Left lung (tissue), 10 donors: Measurements from ENCODE around the gene CLEC9A. TPM values are rescaled to one million over a fixed set of nuclear protein-coding genes. Genes with fewer than 3 reads are reported as not detected.

Experiments
- ATAC-seq: fragments of 200-7000 bp; cut with Tn5 transposase; one replicate; pipeline ENCODE4 v1.9.1; 2020; ENCODE audit warnings: moderate library complexity
- DNase-seq, 4 donors: peaks; one replicate each; pipeline ENCODE4 v3.0.0-alpha.2; 2013 to 2020
- H3K27ac ChIP-seq, 2 donors: fragments of 200-600 bp; sonication (generic) in 1 of 2; one replicate each; pipeline versions ENCODE4 v1.5.0 to v1.8.0; 2020 to 2021
- H3K27me3 ChIP-seq, 2 donors: fragments of 200-600 bp; sonication (generic) in 1 of 2; one replicate each; pipeline versions ENCODE4 v1.5.0 to v1.8.0; 2020 to 2021
- H3K36me3 ChIP-seq, 2 donors: fragments of 200-600 bp; sonication (generic) in 1 of 2; one replicate each; pipeline versions ENCODE4 v1.5.0 to v1.8.0; 2020 to 2021
- H3K4me1 ChIP-seq, 2 donors: fragments of 200-600 bp; one replicate each; pipeline ENCODE4 v1.8.0; 2021
- H3K4me3 ChIP-seq, 2 donors: fragments of 200-600 bp; sonication (generic) in 1 of 2; one replicate each; pipeline versions ENCODE4 v1.5.0 to v1.8.0; 2020 to 2021; ENCODE audit warnings: mild to moderate bottlenecking in 1 of 2
- H3K9me3 ChIP-seq, 2 donors: fragments of 200-600 bp; sonication (generic) in 1 of 2; one replicate each; pipeline versions ENCODE4 v1.5.0 to v1.8.0; 2020 to 2021
- intact Hi-C, 2 donors: fragments of 100-400 bp; cut with DNase I; formaldehyde crosslinking; loops; one replicate each; pipeline versions ENCODE4 v1.11.2 to v1.14.2; 2022
- polyA plus RNA-seq, 6 donors: library from polyadenylated mRNA; unstranded; fragments of 120-200 nt; gene quantifications; one replicate each; pipeline ENCODE4 v1.2.1, GENCODE V29; 2013; ENCODE audit not compliant: insufficient read length in 6 of 6
- total RNA-seq, 2 donors: library from RNA; stranded (reverse); fragmentation: NEBNext Ultra II Directional; extraction: Animal tissue kit (Norgen Biotek cat#: 25700); gene quantifications; one replicate each; pipeline ENCODE4 v1.2.1, GENCODE V29; 2021
- TF ChIP-seq, protein P1 (sequence below), 2 donors: fragments of 200-600 bp; sonication (generic) in 1 of 2; IDR thresholded peaks; one replicate each; pipeline versions ENCODE4 v1.5.0 to v1.8.0; 2021; ENCODE audit warnings: antibody characterized with exemption in 2 of 2
- donor health status: DM: no; HTN: yes; CAD: no.
- donor health status: DM: no; HTN: no; CAD: no.

The CLEC9A gene
- total and polyA plus RNA-seq, 8 donors = 0.17 to 2.5 (median 2.2) TPM; not detected in 1

DNA sequence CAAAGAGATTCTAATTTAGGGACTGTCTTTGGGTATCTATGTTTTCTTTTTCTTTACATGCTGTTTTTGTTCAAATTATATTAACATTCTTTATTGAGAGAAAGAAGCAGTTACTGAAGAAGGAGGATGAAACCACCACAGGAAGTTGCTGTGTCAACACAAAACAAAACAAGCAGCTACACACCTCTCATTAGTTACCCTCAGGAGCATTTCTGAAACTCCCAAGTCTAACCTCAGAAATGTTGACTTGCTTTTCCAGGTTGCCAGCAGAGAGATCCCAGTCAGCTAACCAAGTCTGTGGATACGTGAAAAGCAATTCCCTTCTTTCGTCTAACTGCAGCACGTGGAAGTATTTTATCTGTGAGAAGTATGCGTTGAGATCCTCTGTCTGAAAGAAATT is 34.8 kb downstream of the CLEC9A start:
- DNase-seq = no peak
- Histone ChIP-seq H3K27ac (peak overlapping the region in 1 of 2 donors; percentile 34), H3K27me3 (no peaks in the 10 kb centered on the region), H3K36me3 (no peaks in the 10 kb centered on the region), H3K9me3 (no peaks in the 10 kb centered on the region), H3K4me1 (peaks cover 0 to 41% of the 10 kb centered on the region in 2 donors), H3K4me3 (no peak overlapping the region)
- intact Hi-C loops = no loop called here
- no peak for ATAC-seq
- TF ChIP-seq, protein P1, sequence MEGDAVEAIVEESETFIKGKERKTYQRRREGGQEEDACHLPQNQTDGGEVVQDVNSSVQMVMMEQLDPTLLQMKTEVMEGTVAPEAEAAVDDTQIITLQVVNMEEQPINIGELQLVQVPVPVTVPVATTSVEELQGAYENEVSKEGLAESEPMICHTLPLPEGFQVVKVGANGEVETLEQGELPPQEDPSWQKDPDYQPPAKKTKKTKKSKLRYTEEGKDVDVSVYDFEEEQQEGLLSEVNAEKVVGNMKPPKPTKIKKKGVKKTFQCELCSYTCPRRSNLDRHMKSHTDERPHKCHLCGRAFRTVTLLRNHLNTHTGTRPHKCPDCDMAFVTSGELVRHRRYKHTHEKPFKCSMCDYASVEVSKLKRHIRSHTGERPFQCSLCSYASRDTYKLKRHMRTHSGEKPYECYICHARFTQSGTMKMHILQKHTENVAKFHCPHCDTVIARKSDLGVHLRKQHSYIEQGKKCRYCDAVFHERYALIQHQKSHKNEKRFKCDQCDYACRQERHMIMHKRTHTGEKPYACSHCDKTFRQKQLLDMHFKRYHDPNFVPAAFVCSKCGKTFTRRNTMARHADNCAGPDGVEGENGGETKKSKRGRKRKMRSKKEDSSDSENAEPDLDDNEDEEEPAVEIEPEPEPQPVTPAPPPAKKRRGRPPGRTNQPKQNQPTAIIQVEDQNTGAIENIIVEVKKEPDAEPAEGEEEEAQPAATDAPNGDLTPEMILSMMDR (IDR thresholded peaks at IDR 0.05) = no peak

DNA sequence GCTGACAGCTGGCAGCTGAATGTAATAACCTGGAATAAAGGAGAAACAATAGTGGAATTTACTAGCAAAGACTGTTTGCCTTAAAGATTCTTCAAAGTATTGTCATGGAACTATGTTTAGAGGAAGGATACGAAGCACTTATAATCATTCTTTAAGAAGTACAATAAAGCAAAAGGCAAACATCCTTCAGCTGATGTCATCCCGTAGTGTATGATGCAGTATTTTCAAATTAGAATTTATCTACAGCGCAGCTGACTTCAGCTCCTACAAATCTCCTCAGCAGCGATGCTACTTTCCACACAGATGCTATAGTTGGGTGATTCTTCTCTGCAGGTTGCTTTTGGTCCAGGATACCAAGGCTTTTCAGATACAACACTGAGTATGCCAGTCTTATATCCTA is 36.8 kb downstream of the CLEC9A start:
- peak overlapping the region; percentile 76 to 89 for H3K27ac ChIP-seq
- TF ChIP-seq, protein P1 (IDR thresholded peaks at IDR 0.05) = no peak
- ATAC-seq (no peak), DNase-seq (no peak)
- H3K9me3 ChIP-seq = no peaks in the 10 kb centered on the region
- no peak overlapping the region for H3K4me3 ChIP-seq
- H3K4me1 ChIP-seq = peaks cover 0 to 45% of the 10 kb centered on the region in 2 donors
- H3K27me3 ChIP-seq = no peaks in the 10 kb centered on the region
- intact Hi-C loops = no loop called here
- H3K36me3 ChIP-seq = no peaks in the 10 kb centered on the region

DNA sequence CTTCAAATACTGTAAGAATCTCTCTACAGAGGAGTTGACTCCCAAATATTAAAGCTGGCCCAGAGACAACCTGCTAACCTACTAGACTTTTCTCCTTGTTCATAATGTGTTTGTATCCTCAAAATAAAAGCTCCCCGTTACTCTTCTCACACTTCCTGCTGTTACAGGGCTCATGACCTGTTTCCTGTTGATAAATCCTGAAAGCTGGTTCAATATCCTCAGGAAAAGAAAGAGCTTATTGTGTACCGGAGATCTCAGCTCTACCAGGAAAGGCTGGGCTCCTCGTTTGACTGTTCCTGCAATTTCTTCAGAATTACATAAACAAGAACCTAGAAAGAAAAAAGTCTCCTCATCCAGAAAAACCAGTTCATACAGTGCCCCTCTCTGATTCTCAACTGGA is 37.5 kb downstream of the CLEC9A start:
- H3K27ac ChIP-seq = peak overlapping the region; percentile 76 to 89
- TF ChIP-seq, protein P1 (IDR thresholded peaks at IDR 0.05) = no peak
- peaks cover 0 to 45% of the 10 kb centered on the region in 2 donors for H3K4me1 ChIP-seq
- DNase-seq = peak in 1 of 4 donors; percentile 19
- H3K36me3 ChIP-seq = no peaks in the 10 kb centered on the region
- no peaks in the 10 kb centered on the region for H3K27me3 ChIP-seq
- intact Hi-C loops = no loop called here
- H3K9me3 ChIP-seq = no peaks in the 10 kb centered on the region
- peak; percentile 59 for ATAC-seq
- no peak overlapping the region for H3K4me3 ChIP-seq

DNA sequence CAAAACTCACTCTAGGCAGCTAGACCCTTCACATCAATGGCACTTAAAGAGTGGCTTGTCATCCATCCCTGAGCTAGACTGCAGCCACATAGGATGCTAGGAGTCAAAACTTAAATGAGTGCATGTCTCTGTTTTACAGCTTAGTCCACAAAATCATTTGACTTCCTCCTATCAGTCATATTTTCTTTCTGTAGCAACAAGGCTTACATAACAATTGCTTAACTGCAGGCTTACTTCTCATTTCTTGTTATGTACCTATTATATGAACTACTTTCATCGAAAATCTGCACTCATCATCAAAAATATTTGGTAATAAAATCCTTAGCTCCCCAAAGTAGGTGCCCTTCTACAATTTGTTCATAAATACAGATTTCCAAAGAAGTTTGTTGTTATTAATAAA is 38.2 kb downstream of the CLEC9A start:
- Histone ChIP-seq H3K9me3 (no peaks in the 10 kb centered on the region), H3K4me3 (no peak overlapping the region), H3K36me3 (no peaks in the 10 kb centered on the region), H3K4me1 (peaks cover 0 to 45% of the 10 kb centered on the region in 2 donors), H3K27me3 (no peaks in the 10 kb centered on the region), H3K27ac (peak overlapping the region; percentile 76 to 89)
- intact Hi-C loops = no loop called here
- TF ChIP-seq, protein P1 (IDR thresholded peaks at IDR 0.05) = no peak
- ATAC-seq = peak; percentile 75
- DNase-seq = no peak

DNA sequence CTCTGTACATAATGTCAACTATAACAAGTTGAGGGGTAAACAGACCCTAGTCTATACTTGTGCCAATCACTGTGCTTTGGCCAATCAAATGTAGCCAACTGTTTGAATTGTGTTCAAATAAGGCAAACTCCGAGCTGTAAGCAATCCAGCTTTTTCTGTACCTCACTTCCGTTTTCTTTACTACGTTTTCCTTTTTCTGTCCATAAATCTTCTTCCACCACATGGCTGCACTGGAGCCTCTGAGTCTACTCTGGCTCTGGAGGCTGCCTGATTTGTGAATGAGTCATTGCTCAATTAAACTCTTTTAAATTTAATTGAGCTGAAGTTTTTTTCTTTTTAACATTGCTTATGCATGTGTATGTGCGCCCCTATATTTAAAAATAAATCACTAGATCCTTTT is 38.6 kb downstream of the CLEC9A start:
- Histone ChIP-seq H3K27me3 (no peaks in the 10 kb centered on the region), H3K27ac (peak overlapping the region; percentile 76 to 89), H3K4me1 (peaks cover 0 to 45% of the 10 kb centered on the region in 2 donors), H3K36me3 (no peaks in the 10 kb centered on the region), H3K4me3 (no peak overlapping the region), H3K9me3 (no peaks in the 10 kb centered on the region)
- intact Hi-C loops = no loop called here
- ATAC-seq = peak; percentile 72
- no peak for DNase-seq
- TF ChIP-seq, protein P1 (IDR thresholded peaks at IDR 0.05) = no peak
